SK-N-SH treated with all-trans-retinoic acid at 6 μM for 48 hours (cell line): ENCODE measurements around the gene AUTS2.

Source experiments
- ATAC-seq: fragments of 200-7000 bp; cut with Tn5 transposase; 3 replicates; pipeline ENCODE4 v1.9.1; 2020; ENCODE audit warnings: mild to moderate bottlenecking, moderate library complexity
- ARNTL ChIP-seq: fragments of 450-650 bp; formaldehyde crosslinking; IDR thresholded peaks from 2 replicates; pipeline ENCODE4 v1.5.0; 2020; ENCODE audit warnings: low read depth, mild to moderate bottlenecking, moderate library complexity, borderline replicate concordance
- BACH2 ChIP-seq: fragments of 250-450 bp; sonication (Bioruptor Pico); IDR thresholded peaks from 2 replicates; pipeline ENCODE4 v1.9.0; 2021; ENCODE audit warnings: mild to moderate bottlenecking, borderline replicate concordance
- CREB5 ChIP-seq: fragments of 250-450 bp; sonication (Bioruptor Pico); IDR thresholded peaks from 2 replicates; pipeline ENCODE4 v1.5.1; 2020; ENCODE audit warnings: low read depth, mild to moderate bottlenecking, moderate library complexity
- CSRNP3 ChIP-seq: fragments of 250-450 bp; sonication (Bioruptor Pico); IDR thresholded peaks from 2 replicates; pipeline ENCODE4 v1.5.1; 2021; ENCODE audit warnings: mild to moderate bottlenecking, moderate library complexity
- ESRRG ChIP-seq: fragments of 250-450 bp; sonication (Bioruptor Pico); IDR thresholded peaks from 2 replicates; pipeline ENCODE4 v1.6.1; 2021; ENCODE audit warnings: mild to moderate bottlenecking
- PPARA ChIP-seq: fragments of 250-450 bp; sonication (Bioruptor Pico); IDR thresholded peaks from 2 replicates; pipeline ENCODE4 v1.5.0; 2020; ENCODE audit warnings: mild to moderate bottlenecking, borderline replicate concordance
- RARB ChIP-seq: fragments of 250-450 bp; sonication (Bioruptor Pico); IDR thresholded peaks from 2 replicates; pipeline ENCODE4 v1.8.0; 2021; ENCODE audit warnings: mild to moderate bottlenecking, moderate library complexity
- SNAI2 ChIP-seq: fragments of 250-450 bp; sonication (Bioruptor Pico); IDR thresholded peaks from 2 replicates; pipeline ENCODE4 v1.5.0; 2020; ENCODE audit warnings: mild to moderate bottlenecking, moderate library complexity
- TCF4 ChIP-seq: fragments of 250-450 bp; sonication (Bioruptor Pico); IDR thresholded peaks from 2 replicates; pipeline ENCODE4 v1.8.0; 2021; ENCODE audit warnings: mild to moderate bottlenecking, moderate library complexity, borderline replicate concordance
- TOX ChIP-seq: fragments of 250-450 bp; sonication (Bioruptor Pico); IDR thresholded peaks from 2 replicates; pipeline ENCODE4 v1.8.0; 2021; ENCODE audit warnings: mild to moderate bottlenecking, moderate library complexity, borderline replicate concordance
- TSHZ2 ChIP-seq: fragments of 250-450 bp; sonication (Bioruptor Pico); IDR thresholded peaks from 2 replicates; pipeline ENCODE4 v1.5.0; 2020; ENCODE audit warnings: mild to moderate bottlenecking, moderate library complexity
- ZC3H10 ChIP-seq: fragments of 250-450 bp; sonication (Bioruptor Pico); IDR thresholded peaks from 2 replicates; pipeline ENCODE4 v1.5.1; 2021; ENCODE audit warnings: mild to moderate bottlenecking, moderate library complexity
- ZFP3 ChIP-seq: fragments of 250-450 bp; sonication (Bioruptor Pico); IDR thresholded peaks from 2 replicates; pipeline ENCODE4 v1.5.0; 2020; ENCODE audit warnings: mild to moderate bottlenecking, moderate library complexity
- ZFP30 ChIP-seq: fragments of 450-650 bp; formaldehyde crosslinking; IDR thresholded peaks from 2 replicates; pipeline ENCODE4 v1.5.0; 2022; ENCODE audit warnings: mild to moderate bottlenecking, moderate library complexity
- ZNF565 ChIP-seq: fragments of 450-650 bp; formaldehyde crosslinking; conservative IDR thresholded peaks from 2 replicates; pipeline ENCODE4 v1.5.0; 2020; ENCODE audit warnings: low read depth, mild to moderate bottlenecking, moderate library complexity
- ZNF70 ChIP-seq: fragments of 450-650 bp; formaldehyde crosslinking; IDR thresholded peaks from 2 replicates; pipeline ENCODE4 v1.5.0; 2020; ENCODE audit warnings: mild to moderate bottlenecking, moderate library complexity
- ZNF8 ChIP-seq: fragments of 450-650 bp; formaldehyde crosslinking; IDR thresholded peaks from 2 replicates; pipeline ENCODE4 v1.5.0; 2020; ENCODE audit warnings: mild to moderate bottlenecking, moderate library complexity
- TF ChIP-seq, protein P1 (sequence below): fragments of 250-450 bp; sonication (Bioruptor Pico); IDR thresholded peaks from 2 replicates; pipeline ENCODE4 v1.8.0; 2020; ENCODE audit warnings: mild to moderate bottlenecking, moderate library complexity, borderline replicate concordance
- TF ChIP-seq, protein P2 (sequence below): fragments of 250-450 bp; sonication (Bioruptor Pico); IDR thresholded peaks from 2 replicates; pipeline ENCODE4 v1.8.0; 2021; ENCODE audit warnings: low read depth, mild to moderate bottlenecking, moderate library complexity, borderline replicate concordance

The AUTS2 gene

GRCh38 chr7:70153933-70154332, 555.7 kb downstream of the AUTS2 start:
- no peak for TF ChIP-seq PPARA (CRISPR knock-in tag)
- no peak for TF ChIP-seq TCF4 (CRISPR knock-in tag)
- TF ChIP-seq RARB (CRISPR knock-in tag) = no peak
- TF ChIP-seq, protein P1, sequence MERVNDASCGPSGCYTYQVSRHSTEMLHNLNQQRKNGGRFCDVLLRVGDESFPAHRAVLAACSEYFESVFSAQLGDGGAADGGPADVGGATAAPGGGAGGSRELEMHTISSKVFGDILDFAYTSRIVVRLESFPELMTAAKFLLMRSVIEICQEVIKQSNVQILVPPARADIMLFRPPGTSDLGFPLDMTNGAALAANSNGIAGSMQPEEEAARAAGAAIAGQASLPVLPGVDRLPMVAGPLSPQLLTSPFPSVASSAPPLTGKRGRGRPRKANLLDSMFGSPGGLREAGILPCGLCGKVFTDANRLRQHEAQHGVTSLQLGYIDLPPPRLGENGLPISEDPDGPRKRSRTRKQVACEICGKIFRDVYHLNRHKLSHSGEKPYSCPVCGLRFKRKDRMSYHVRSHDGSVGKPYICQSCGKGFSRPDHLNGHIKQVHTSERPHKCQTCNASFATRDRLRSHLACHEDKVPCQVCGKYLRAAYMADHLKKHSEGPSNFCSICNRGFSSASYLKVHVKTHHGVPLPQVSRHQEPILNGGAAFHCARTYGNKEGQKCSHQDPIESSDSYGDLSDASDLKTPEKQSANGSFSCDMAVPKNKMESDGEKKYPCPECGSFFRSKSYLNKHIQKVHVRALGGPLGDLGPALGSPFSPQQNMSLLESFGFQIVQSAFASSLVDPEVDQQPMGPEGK = no peak
- TF ChIP-seq ARNTL (CRISPR knock-in tag) = no peak
- TF ChIP-seq CSRNP3 (CRISPR knock-in tag) = no peak
- no peak for TF ChIP-seq CREB5 (CRISPR knock-in tag)
- TF ChIP-seq TSHZ2 (CRISPR knock-in tag) = no peak
- no peak for TF ChIP-seq BACH2 (CRISPR knock-in tag)
- TF ChIP-seq SNAI2 (CRISPR knock-in tag) = no peak
- ATAC-seq = no peak

- TF ChIP-seq, protein P1 = no peak
- TF ChIP-seq CREB5 (CRISPR knock-in tag) (no peak), ZFP3 (CRISPR knock-in tag) (no peak), ESRRG (CRISPR knock-in tag) (no peak), ARNTL (CRISPR knock-in tag) (no peak), ZNF565 (CRISPR knock-in tag) (no peak), TOX (no peak), ZC3H10 (CRISPR knock-in tag) (no peak), ZFP30 (no peak), BACH2 (CRISPR knock-in tag) (no peak), ZNF8 (CRISPR knock-in tag) (no peak), TCF4 (CRISPR knock-in tag) (no peak), ZNF70 (no peak), RARB (CRISPR knock-in tag) (no peak)
- TF ChIP-seq, protein P2, sequence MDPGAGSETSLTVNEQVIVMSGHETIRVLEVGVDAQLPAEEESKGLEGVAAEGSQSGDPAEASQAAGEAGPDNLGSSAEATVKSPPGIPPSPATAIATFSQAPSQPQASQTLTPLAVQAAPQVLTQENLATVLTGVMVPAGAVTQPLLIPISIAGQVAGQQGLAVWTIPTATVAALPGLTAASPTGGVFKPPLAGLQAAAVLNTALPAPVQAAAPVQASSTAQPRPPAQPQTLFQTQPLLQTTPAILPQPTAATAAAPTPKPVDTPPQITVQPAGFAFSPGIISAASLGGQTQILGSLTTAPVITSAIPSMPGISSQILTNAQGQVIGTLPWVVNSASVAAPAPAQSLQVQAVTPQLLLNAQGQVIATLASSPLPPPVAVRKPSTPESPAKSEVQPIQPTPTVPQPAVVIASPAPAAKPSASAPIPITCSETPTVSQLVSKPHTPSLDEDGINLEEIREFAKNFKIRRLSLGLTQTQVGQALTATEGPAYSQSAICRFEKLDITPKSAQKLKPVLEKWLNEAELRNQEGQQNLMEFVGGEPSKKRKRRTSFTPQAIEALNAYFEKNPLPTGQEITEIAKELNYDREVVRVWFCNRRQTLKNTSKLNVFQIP = no peak
- no peak for ATAC-seq
Observed at GRCh38 chr7:70154521-70155180, 556.4 kb downstream of the AUTS2 start.
